Right ventricle myocardium superior (tissue), 1 donor: ENCODE results near the gene WHRN. TPM values are rescaled to one million over a fixed set of nuclear protein-coding genes. Genes with fewer than 3 reads are reported as not detected.

Experiments used
- ATAC-seq: fragments of 200-7000 bp; cut with Tn5 transposase; one replicate; pipeline ENCODE4 v1.9.1; 2020; ENCODE audit warnings: mild to moderate bottlenecking; ENCODE audit not compliant: poor library complexity
- DNase-seq: peaks from one replicate; pipeline ENCODE4 v3.0.0-alpha.2; 2020
- intact Hi-C: fragments of 100-400 bp; cut with DNase I; formaldehyde crosslinking; loops from one replicate; pipeline ENCODE4 v1.11.2; 2022
- total RNA-seq: library from RNA; stranded (reverse); fragmentation: NEBNext Ultra II Directional; extraction: Animal tissue kit (Norgen Biotek cat#: 25700); gene quantifications from one replicate; pipeline ENCODE4 v1.2.1, GENCODE V29; 2021
- donor health status: DM: no; HTN: yes; CAD: no; lungs with severe emphysema.

Gene WHRN
- total RNA-seq, 1 donor from 2014 or later, result 0.56 TPM

DNA sequence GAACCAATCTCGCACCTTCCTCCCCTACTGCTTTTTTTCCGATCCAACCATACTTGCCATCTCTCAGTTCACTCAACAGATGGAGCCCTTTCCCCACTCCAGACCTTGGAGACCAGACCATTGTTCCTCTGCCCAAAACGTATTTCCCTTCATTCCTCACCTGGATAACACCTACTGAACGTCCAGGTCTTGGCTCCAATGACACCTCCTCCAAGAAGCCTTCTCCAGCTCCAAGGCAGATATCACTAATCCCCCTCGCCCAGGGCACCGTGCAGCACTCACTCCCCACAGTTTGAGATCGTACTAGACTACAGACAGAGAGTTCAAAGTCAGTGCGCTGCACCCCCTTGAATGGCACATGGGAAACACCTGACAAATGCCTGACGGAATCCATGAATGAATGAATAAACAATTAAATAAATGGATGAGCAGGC lies 70.4 kb downstream of the WHRN start:
- ATAC-seq (no peak), DNase-seq (no peak)
- intact Hi-C loops, result no loop called here

DNA sequence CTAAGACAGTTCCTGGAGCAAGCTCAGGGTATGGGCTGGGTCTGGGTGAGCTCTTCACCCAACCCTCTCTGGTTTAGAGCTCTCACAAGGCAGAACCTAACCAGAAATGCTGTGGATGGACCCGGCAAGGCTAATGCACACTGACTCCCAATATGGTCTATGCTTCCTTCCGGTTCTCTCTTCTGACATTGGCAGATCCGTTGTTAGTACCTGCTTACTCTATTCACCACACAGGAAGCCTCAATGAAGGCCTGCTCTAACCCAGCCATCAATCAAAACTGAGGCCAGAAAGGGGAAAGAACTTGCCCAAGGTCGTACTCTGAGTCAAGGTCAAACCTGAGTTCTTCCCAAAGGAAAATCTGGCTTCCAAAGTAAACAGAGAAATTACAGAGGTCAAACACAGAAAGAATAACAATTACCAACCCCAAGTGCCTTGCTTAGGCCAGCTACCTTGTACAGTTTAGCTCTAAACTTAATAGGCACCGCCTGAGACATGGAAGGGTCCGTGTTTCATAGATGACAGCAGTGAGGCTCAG lies 71.5 kb downstream of the WHRN start:
- DNase-seq, result no peak
- intact Hi-C loops, result no loop called here
- ATAC-seq, result no peak

DNA sequence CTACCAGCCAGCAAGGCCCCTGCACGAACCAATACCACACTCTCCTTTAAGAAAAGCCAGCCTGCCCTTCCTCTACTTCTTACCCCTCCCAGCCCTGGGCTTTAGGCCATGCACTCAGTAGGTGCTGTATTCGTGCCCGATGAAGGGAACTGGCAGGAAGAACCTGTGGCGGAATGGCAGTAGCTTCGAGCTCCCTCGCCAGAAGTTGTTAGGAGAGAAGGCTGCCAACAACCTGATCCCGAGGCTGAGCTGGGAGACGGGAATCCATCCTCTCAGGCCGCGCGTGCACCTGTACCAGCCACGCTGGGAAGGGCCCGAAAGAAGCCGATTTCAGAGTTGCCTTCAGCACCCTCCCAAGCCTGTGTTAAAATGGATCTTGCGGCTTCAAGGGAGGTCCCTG lies 72.2 kb downstream of the WHRN start:
- ATAC-seq (no peak), DNase-seq (no peak)
- intact Hi-C loops, result no loop called here

DNA sequence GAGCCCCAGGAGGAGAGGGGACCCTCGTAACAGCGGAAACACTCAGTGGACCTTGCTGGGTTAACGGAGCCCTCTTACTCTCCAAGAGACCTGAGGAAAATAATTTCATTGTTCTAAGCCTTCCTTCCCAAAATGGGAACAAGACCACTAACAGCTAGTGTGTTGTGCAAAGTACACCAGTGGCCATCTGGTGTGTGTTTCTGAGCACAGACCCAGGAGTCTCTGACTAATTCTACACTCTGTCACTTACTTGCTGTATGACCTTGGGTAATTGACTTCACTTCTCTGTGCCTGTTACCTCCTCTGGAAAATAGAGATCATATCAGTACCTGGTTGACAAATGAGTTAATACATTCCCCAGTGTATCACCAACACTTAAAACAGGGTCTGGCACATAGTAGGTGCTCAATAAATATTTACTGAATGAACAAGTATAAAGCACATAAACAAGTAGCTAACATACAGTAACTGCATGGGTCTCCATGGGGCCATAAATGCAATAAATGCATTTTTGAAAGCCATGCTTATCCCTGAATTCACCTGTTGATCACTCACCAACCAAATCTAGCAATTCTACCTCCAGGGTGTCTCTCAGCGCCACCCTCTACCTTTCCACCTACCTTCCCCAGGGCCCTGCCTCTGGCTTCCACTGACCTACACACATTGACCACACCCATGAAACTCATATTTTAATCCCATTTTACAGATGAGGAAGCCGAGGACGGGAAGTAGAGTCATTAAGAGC lies 72.8 kb downstream of the WHRN start:
- DNase-seq, result no peak
- intact Hi-C loops, result no loop called here

DNA sequence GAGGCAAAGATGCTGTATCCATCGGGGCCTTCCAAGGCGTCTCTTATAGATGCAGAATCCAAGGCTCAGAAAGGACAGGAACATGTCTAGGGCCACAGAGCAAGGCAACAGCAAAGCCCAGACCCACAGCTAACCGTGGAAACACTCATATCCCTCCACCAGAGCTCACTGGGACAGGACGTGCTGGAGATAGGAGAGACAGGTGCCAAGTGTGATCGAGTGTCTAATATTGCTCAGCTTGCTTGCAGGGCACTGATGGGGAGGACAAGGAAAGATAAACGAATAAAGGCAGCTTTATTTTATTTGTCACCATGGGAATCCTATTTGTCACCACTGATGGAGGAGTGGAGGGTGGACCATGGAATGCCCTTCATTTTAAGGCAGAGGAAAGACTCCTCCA lies 73.5 kb downstream of the WHRN start:
- intact Hi-C loops, result no loop called here
- DNase-seq (no peak), ATAC-seq (no peak)

More for the DNA sequence above, 72.8 kb downstream of the WHRN start:
- no peak for ATAC-seq

DNA sequence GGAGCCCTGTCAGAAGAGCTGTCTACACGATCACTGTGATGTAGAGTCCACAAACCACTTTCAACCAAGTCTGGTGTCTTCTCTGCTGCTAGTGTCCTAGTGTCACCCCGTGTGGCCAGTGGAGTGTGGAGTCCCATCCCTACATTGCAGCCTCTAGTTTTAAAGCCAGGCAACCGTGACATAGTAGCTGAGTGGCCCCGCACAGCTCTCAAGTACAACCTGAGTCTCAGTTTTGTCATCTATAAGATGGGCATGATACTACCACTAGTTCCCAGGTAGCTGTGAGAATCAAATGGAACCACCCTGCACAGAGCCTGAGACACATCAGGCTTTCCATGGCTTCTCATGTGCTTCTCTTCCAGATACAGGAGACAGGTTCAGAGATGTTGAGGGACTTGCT lies 74.3 kb downstream of the WHRN start:
- intact Hi-C loops, result no loop called here
- ATAC-seq (no peak), DNase-seq (no peak)

DNA sequence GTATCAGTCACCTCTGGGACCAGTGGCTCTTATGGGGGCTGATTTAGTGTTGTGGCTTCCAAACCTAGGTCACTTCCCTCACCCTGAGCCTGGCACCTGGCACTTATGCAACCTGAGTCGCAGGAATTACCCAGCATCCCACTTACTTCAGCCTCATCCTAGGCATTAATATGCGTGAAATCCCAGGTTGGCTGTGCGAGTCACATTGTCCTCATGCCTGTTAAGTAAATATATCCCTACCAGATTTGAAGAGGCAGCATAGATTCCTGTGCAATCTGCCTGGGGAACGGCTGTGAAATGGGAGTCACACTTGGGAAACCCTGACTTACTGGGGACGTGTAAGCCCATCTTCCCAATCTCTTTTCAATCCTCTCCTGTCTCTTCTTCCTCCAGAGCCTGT lies 74.8 kb downstream of the WHRN start:
- no peak for DNase-seq
- no peak for ATAC-seq
- intact Hi-C loops, result no loop called here

DNA sequence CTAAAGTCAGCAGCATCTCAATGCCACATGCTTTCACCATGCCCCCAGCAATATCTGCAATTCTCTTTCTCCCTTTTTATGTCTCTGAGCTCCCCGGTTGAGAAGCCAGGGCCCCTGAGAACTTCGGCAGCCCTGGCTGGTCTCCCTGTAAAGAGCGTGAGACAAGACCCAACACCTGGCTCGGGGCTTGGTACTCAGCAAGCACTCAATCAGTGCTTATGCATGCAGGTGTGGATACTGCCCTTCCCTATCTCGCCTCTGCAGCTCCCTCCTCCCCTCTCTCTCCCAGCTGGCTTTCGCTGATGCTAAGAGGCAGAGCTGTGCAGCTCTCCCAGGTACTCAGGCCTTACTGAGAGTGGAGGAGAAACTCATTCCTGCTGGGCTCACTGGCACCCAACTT lies 75.8 kb downstream of the WHRN start:
- DNase-seq (no peak), ATAC-seq (no peak)
- intact Hi-C loops, result no loop called here

DNA sequence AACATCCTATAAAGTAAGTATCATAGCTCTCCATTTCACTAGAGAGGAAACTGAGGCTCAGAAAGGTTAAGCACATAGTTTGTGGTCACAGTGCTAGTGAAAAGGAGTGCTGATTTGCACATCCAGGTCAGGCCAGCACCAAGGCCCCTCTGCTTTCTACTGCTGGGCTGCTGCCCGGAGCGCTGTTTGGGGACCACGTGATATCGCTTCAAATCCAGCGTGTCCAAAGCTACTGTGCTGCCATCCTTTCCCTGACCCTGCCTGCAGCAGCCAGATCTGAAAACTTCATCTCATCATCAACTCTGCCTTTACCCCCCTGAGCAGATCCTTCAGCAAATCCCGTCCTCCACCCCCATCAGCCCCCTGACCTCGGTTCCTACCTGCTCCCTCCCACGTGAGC lies 76.8 kb downstream of the WHRN start:
- intact Hi-C loops, result no loop called here
- ATAC-seq (no peak), DNase-seq (no peak)

DNA sequence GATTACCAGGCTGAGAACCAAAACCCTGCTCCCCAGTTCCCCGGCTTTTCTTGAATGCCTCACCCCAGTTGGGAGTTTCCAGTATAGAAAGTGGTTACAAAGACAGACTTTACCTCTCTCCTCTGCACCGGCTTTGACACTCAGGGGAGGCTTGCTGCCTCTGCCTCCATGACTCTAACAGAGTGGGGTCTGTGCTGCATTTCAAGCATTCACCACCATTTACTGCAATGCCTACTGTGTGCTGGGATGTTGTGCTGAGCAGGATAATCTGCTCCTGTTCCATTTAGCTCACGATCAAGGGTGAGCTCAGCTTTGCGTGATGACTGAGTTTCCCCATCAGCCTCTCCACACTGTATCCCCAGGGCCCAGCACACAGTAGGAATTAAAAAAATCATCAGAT lies 77.6 kb downstream of the WHRN start:
- DNase-seq (no peak), ATAC-seq (no peak)
- intact Hi-C loops, result no loop called here

DNA sequence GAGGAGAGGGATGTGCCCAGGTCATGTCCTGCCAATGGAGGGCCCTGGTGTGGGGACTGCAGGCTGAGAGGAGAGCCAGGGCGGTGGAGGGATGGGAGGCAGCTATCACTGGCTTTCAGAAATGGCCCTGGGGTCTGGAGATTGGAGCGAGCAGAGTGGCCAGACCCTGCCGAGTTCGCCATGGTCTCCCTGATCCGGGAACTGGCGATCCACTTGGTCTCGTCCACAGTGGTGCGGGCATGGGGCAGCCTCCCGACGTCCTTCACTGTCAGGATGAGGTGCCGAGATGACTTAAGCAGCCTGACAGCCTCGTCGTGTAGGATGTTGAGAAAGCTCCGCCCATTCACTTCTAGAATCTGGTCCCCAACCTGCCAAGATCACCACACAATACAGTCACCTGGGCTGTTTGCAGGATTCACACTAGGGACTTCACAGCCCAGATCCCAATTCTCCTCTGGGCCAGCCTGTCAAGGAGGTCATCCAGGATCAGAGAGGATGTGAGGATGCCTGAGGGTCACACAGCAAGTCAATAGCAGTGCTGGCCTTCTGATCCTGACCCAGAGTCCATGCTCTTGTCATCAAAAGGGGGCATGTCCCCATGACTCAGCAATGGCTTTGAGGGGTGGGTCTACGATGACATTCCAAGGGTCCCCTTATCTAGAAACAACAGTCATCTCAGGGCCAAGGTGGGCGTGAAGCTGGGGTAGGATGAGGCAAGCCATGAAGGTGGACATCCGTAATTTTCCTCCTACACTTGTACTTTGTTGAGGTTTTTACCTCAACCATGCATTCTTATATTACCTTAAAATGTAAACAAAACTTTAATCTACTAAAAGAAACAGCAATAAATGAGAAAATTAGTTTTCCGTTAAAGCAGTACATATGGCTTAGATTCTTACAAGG lies 79.0 kb downstream of the WHRN start:
- intact Hi-C loops, result no loop called here
- ATAC-seq, result no peak

DNA sequence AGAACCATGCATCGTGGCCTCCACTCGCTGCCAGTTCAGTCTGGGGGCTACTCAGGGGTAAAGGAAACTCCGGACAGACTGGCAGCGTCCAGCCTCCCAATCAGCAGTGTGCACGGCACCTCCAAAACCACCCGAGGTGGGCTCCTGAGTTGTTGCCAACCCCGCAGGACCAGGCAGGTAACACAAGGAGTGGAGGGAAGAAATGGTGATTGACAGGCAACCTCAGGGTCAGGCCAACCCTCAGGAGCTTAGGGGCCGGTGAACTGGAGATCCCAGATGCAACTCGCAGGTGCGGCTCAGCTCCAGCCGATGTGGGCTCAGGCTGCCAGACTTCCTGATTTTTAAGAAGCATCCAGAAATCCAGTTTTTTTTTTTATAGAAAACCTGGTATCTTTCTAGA lies 80.1 kb downstream of the WHRN start:
- intact Hi-C loops, result no loop called here
- DNase-seq (no peak), ATAC-seq (no peak)

More for the DNA sequence above, 79.0 kb downstream of the WHRN start:
- no peak for DNase-seq

DNA sequence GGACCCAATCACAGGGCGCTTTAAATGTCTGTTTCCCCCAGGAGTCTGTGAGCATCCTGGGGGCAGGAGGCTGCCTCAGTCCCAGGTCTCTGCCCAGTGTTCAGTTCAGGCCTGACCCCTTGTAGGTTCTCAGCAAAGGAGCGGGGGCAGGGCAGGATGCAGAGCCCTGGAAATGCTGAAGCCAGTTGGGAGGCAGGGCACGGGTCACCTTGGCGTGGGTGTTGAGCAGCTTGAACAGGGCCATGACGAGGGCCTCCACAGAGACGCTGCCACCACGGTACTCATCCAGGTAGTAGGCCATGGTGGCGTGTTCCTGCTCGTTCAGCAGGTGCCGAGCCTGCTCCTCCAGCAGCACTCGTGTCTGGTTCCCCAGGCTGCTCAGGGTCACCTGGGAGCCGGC lies 81.1 kb downstream of the WHRN start:
- DNase-seq (no peak), ATAC-seq (no peak)
- intact Hi-C loops, result no loop called here

DNA sequence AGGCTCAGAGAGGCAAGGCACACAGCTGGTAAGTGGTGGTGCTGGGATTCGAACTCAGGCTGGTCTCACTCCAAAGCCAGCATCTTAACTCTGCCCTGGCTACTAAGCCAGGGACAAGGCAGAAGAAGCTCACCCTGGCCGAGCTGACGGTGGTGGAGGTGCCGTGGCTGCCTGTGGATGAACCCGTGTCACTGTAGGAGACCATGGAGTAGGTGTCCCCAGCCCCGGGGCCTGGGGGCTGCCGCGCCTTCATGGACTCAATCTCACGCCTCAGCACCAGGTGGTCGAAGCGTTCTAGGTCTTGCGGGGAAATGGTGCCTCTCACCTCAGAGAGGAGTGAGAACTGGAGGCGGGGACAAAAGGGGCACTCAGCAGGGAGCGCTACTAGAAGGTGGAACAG lies 82.1 kb downstream of the WHRN start:
- intact Hi-C loops, result no loop called here
- DNase-seq, result no peak
- ATAC-seq, result no peak

DNA sequence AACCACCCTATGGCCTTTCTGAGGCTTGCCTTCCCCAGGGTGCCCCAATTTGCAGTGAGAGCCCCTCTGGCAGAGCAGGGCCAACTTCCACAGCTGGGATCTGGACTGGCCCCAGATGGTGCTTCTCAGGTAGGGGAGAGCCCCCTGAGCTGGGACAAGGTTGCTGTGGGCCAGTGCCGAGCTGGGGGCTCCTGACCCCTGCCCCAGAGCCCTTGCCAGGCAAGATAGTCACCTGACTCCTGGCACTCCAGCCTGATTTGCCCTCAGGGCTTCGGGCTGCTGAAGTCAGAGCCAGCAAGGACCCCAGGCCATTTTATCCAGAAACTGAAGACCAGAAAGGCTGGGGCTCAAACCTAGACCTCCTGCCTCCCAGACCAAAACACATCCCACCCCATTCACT lies 84.1 kb downstream of the WHRN start:
- no peak for ATAC-seq
- intact Hi-C loops, result no loop called here

DNA sequence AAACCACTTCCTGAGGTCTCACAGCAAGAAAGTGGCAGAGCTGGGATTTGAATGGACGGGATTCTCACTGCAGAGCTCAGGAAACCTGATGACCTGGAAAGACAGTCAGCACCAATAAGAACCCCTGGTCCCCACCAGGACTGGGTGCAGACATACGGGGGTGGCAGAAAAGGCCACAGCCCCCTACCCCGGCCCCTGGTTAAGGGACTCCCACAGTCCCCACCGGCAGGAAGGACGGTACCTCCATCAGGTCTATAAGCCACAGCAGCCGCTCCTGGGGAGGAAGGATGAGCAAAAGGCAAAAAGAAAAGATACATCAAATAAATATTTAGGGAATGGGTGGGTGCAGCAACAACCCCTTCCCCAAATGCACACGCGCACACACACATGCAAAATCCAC lies 85.5 kb downstream of the WHRN start:
- DNase-seq, result no peak
- intact Hi-C loops, result no loop called here
- ATAC-seq, result no peak

More for the DNA sequence above, 84.1 kb downstream of the WHRN start:
- DNase-seq, result no peak

DNA sequence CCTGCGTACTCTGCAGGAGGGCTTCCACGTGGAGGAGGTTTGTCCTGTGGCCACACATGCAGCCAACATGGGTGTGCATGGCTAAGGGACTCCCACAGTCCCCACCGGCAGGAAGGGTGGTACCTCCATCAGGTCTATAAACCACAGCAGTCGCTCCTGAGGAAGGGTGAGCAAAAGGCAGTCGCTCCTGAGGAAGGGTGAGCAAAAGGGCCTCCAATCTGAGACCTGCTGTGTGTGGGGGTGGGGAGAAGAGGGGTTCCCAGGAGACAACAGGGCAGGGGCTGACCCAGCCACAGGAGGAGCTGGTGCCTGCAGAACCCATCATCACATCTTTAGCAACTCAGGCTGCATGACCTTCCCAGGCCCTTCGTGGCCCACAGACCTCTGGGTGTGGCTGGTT lies 87.2 kb downstream of the WHRN start:
- intact Hi-C loops, result no loop called here
- no peak for ATAC-seq
- no peak for DNase-seq

DNA sequence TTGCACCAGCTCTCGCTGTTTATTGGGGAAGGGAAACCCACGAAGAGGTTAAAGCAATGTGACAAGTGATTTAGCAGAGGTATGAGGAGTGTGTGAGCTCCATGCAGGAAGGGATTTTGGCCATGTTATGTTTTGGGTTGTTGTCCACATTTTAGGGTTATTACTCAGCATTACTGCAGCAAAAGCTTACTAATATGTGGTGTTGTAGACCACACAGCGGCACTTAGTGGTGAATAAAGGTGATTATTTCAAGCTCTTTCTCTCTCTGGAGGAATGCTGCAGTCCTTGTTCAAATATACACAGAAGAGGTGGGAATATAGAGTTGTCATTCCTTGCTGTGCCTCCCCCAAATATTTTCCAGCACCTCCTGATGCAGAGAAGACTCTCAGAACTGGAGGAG lies 87.8 kb downstream of the WHRN start:
- ATAC-seq, result no peak
- no peak for DNase-seq
- intact Hi-C loops, result no loop called here

DNA sequence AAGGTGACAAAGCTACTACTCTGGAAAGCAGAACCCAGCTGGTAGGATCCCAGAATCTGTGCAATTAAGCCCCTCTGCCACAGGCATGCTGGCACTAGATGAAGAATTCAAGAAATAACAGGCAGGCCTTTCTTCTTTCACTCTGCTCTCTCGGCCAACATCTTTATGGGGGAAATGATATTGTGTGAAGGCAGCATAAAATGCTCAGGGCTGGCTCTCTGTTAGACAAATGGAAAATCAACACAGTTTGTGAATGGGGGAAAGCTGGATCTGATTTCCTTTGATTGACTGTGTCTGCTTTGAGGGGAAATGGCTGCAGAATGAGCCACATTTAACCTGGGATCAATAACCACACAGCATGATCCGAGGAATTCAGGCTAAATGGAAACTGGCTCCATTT lies 88.4 kb downstream of the WHRN start:
- intact Hi-C loops, result no loop called here
- no peak for ATAC-seq

DNA sequence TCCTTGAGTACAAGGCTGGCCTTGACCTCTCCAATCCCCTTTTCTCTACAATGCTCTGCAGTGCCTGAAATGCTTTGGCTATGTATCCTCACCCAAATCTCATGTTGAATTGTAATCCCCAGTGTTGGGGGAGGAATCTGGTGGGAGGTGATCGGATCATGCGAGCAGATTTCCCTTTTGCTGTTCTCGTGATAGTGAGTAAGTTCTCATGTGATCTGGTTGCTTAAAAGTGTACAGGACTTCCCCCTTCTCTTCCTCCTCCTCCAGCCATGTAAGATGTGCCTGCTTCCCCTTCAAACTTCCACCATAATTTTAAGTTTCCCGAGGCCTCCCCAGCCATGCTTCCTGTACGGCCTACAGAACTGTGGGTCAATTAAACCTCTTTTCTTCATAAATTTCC lies 89.0 kb downstream of the WHRN start:
- ATAC-seq (no peak), DNase-seq (no peak)
- intact Hi-C loops, result no loop called here

More for the DNA sequence above, 88.4 kb downstream of the WHRN start:
- no peak for DNase-seq
